HepG2 (cell line): ENCODE data around the gene NFIC. TPM values are rescaled to one million over a fixed set of nuclear protein-coding genes. Genes with fewer than 3 reads are reported as not detected.

Experiments
- ARNT ChIP-seq: fragments of 450-650 bp; IDR thresholded peaks from 2 replicates; pipeline ENCODE4 v1.6.1; 2017
- CAMTA2 ChIP-seq: sonication (generic); formaldehyde crosslinking; IDR thresholded peaks from 2 replicates; pipeline ENCODE4 v1.4.0; 2020; ENCODE audit warnings: mild to moderate bottlenecking, missing genetic modification reagents, borderline replicate concordance
- CEBPG ChIP-seq: IDR thresholded peaks from 2 replicates; pipeline ENCODE4 v1.6.1; 2016
- EED ChIP-seq: sonication (generic); formaldehyde crosslinking; IDR thresholded peaks from 2 replicates; pipeline ENCODE4 v1.5.0; 2020; ENCODE audit warnings: mild to moderate bottlenecking, missing genetic modification reagents
- KDM1A ChIP-seq: IDR thresholded peaks from 2 replicates; pipeline ENCODE4 v1.6.1; 2016; ENCODE audit warnings: missing compliant biosample characterization
- KLF15 ChIP-seq: sonication (generic); formaldehyde crosslinking; IDR thresholded peaks from 2 replicates; pipeline ENCODE4 v1.8.1; 2023; ENCODE audit warnings: borderline replicate concordance, mild to moderate bottlenecking, inconsistent platforms, missing genetic modification reagents, mixed read lengths
- RBM39 ChIP-seq: fragments of 200-400 bp; formaldehyde crosslinking; IDR thresholded peaks from one replicate; pipeline ENCODE4 v1.6.1; 2018; ENCODE audit warnings: antibody characterized with exemption, mild to moderate bottlenecking, low read depth, low read length; ENCODE audit not compliant: poor library complexity, severe bottlenecking
- RELA ChIP-seq: sonication (generic); formaldehyde crosslinking; IDR thresholded peaks from 2 replicates; pipeline ENCODE4 v1.4.0; 2020; ENCODE audit warnings: missing genetic modification reagents
- SMAD1 ChIP-seq: sonication (generic); formaldehyde crosslinking; IDR thresholded peaks from 2 replicates; pipeline ENCODE4 v1.4.0; 2020; ENCODE audit warnings: missing genetic modification reagents, low read depth, mild to moderate bottlenecking, borderline replicate concordance
- SNAPC2 ChIP-seq: sonication (generic); formaldehyde crosslinking; IDR thresholded peaks from 2 replicates; pipeline ENCODE4 v1.8.1; 2022; ENCODE audit warnings: mild to moderate bottlenecking, missing genetic modification reagents
- SRY ChIP-seq: sonication (generic); formaldehyde crosslinking; IDR thresholded peaks from 2 replicates; pipeline ENCODE4 v1.8.0; 2022; ENCODE audit warnings: mild to moderate bottlenecking, missing genetic modification reagents
- ZFYVE20 ChIP-seq: sonication (generic); formaldehyde crosslinking; IDR thresholded peaks from 2 replicates; pipeline ENCODE4 v1.8.0; 2023; ENCODE audit warnings: low read depth, mild to moderate bottlenecking, moderate library complexity, missing genetic modification reagents, borderline replicate concordance
- ZNF230 ChIP-seq: sonication (generic); formaldehyde crosslinking; IDR thresholded peaks from 2 replicates; pipeline ENCODE4 v1.4.0; 2020; ENCODE audit warnings: mild to moderate bottlenecking, missing genetic modification reagents
- ZNF570 ChIP-seq: sonication (generic); formaldehyde crosslinking; IDR thresholded peaks from 2 replicates; pipeline ENCODE4 v1.4.0; 2020; ENCODE audit warnings: mild to moderate bottlenecking, missing genetic modification reagents, borderline replicate concordance
- ZNF772 ChIP-seq: sonication (generic); formaldehyde crosslinking; IDR thresholded peaks from 2 replicates; pipeline ENCODE4 v1.5.0; 2020; ENCODE audit warnings: mild to moderate bottlenecking, missing genetic modification reagents
- polyA plus RNA-seq, 8 experiments: library from polyadenylated mRNA; depleted of rRNA in 3 of 8; stranded (reverse) in 7 of 8; unstranded in 1 of 8; fragments of >200 nt; fragmentation: Illumina TruSeq in 4 of 8; extraction: Trizol in 4 of 8; gene quantifications; 2 replicates each; pipeline versions ENCODE4 v1.2.1 to v1.2.3, GENCODE V29; 2011 to 2016; ENCODE audit warnings: low read depth in 4 of 8, missing spikeins in 1 of 8, mixed read lengths in 1 of 8; ENCODE audit not compliant: insufficient read depth in 1 of 8
- total RNA-seq, 5 experiments: library from RNA; depleted of rRNA; stranded (reverse); fragments of >200 nt; fragmentation: Illumina TruSeq; extraction: Trizol; gene quantifications; 2 replicates each; pipeline ENCODE4 v1.2.3, GENCODE V29; 2016; ENCODE audit warnings: low read depth in 1 of 5
- TF ChIP-seq, protein P1 (sequence below): sonication (generic); formaldehyde crosslinking; IDR thresholded peaks from 2 replicates; pipeline ENCODE4 v1.5.1; 2020; ENCODE audit warnings: missing genetic modification reagents, mild to moderate bottlenecking, borderline replicate concordance
- TF ChIP-seq, protein P2 (sequence below): IDR thresholded peaks from 2 replicates; pipeline ENCODE4 v1.6.1; 2018; ENCODE audit warnings: missing genetic modification reagents
- TF ChIP-seq, protein P3 (sequence below): IDR thresholded peaks from 2 replicates; pipeline ENCODE4 v1.6.1; 2016
- TF ChIP-seq, protein P4 (sequence below): sonication (generic); formaldehyde crosslinking; IDR thresholded peaks from 2 replicates; pipeline ENCODE4 v1.9.0; 2022; ENCODE audit warnings: low read depth, missing genetic modification reagents

Gene NFIC
- total and polyA plus RNA-seq, 2 of the 13 experiments (the other 11 are each of a cell fraction or from before 2014, with no cell fraction given) = 1.3 to 2.5 TPM

DNA sequence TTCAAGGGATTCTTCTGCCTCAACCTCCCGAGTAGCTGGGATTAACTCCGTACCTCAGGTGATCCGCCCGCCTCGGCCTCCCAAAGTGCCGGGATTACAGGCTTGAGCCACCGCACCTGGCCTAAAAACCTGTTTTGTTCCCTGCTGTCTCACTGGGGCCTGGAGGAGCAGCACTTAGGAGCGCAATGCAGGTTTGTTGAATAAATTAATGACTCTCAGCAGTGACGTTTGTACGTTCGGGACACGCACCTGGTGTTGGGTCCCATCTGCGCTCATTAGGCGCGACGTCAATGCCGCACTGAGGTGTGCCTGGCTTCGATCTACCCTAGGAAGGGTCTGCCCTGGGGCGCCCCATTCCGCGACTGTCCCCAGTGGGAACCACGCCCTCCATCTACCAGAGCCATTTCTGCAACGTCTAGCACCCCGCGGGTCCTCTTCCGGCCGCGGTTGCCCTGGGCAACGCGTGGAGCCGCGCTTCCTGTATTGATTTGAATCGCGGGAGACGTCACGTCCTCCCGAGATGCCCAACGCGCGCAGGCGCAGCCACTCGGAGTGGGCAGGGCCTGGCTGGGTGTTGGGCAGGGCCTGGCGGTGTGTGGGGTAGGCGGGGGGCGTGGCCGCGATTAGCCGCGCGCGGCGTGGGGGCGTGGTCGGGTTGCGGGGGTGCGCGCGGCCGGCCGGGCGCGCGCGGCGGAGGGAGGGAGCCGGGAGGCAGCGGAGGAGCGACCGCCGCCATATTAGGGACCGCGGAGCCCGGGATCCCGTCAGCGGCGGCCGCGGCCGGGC is 139.4 kb downstream of the NFIC start, which contains the start of gene FZR1 (continued):
- TF ChIP-seq, protein P1, sequence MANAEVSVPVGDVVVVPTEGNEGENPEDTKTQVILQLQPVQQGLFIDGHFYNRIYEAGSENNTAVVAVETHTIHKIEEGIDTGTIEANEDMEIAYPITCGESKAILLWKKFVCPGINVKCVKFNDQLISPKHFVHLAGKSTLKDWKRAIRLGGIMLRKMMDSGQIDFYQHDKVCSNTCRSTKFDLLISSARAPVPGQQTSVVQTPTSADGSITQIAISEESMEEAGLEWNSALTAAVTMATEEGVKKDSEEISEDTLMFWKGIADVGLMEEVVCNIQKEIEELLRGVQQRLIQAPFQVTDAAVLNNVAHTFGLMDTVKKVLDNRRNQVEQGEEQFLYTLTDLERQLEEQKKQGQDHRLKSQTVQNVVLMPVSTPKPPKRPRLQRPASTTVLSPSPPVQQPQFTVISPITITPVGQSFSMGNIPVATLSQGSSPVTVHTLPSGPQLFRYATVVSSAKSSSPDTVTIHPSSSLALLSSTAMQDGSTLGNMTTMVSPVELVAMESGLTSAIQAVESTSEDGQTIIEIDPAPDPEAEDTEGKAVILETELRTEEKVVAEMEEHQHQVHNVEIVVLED = peak; percentile 90
- TF ChIP-seq ARNT (no peak), RBM39 (no peak), ZNF570 (CRISPR knock-in tag) (no peak), KDM1A (CRISPR knock-in tag) (no peak), SMAD1 (no peak), ZNF230 (CRISPR knock-in tag) (no peak), ZFYVE20 (no peak), EED (CRISPR knock-in tag) (no peak), RELA (CRISPR knock-in tag) (no peak), SRY (CRISPR knock-in tag) (no peak), KLF15 (CRISPR knock-in tag) (no peak), ZNF772 (CRISPR knock-in tag) (peak; percentile 55; the same call in 1 of the 2 replicates), CEBPG (CRISPR knock-in tag) (0 out of 2 replicates have a peak, but pooled peaks have one; percentile 2), SNAPC2 (CRISPR knock-in tag) (no peak), CAMTA2 (CRISPR knock-in tag) (no peak)
- TF ChIP-seq, protein P2, sequence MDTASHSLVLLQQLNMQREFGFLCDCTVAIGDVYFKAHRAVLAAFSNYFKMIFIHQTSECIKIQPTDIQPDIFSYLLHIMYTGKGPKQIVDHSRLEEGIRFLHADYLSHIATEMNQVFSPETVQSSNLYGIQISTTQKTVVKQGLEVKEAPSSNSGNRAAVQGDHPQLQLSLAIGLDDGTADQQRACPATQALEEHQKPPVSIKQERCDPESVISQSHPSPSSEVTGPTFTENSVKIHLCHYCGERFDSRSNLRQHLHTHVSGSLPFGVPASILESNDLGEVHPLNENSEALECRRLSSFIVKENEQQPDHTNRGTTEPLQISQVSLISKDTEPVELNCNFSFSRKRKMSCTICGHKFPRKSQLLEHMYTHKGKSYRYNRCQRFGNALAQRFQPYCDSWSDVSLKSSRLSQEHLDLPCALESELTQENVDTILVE (CRISPR knock-in tag) = peak; percentile 80; the same call in 1 of the 2 replicates
- TF ChIP-seq, protein P3, sequence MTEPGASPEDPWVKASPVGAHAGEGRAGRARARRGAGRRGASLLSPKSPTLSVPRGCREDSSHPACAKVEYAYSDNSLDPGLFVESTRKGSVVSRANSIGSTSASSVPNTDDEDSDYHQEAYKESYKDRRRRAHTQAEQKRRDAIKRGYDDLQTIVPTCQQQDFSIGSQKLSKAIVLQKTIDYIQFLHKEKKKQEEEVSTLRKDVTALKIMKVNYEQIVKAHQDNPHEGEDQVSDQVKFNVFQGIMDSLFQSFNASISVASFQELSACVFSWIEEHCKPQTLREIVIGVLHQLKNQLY = peak; percentile 60; the same call in 1 of the 2 replicates
- TF ChIP-seq, protein P4, sequence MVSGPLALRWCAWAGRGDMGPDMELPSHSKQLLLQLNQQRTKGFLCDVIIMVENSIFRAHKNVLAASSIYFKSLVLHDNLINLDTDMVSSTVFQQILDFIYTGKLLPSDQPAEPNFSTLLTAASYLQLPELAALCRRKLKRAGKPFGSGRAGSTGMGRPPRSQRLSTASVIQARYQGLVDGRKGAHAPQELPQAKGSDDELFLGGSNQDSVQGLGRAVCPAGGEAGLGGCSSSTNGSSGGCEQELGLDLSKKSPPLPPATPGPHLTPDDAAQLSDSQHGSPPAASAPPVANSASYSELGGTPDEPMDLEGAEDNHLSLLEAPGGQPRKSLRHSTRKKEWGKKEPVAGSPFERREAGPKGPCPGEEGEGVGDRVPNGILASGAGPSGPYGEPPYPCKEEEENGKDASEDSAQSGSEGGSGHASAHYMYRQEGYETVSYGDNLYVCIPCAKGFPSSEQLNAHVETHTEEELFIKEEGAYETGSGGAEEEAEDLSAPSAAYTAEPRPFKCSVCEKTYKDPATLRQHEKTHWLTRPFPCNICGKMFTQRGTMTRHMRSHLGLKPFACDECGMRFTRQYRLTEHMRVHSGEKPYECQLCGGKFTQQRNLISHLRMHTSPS (CRISPR knock-in tag) = no peak
